ENCODE data around the gene MAOB. TPM values are rescaled to one million over a fixed set of nuclear protein-coding genes. Genes with fewer than 3 reads are reported as not detected.
"Not testable (repeated sequence)": the region's sequence is repeated elsewhere in the genome, so short reads cannot be mapped to it uniquely, and the experiment has no call there.

The MAOB gene
- not detected in 2 replicates for total RNA-seq (2012; rRNA removed)

- H3K36me3 ChIP-seq (ENCODE audit: insufficient read depth, low read length), result no peaks in the 10 kb centered on the region
- H3K9ac ChIP-seq (ENCODE audit: low read depth, low read length), result no peak within 1 kb of the TSS
- H3K9me3 ChIP-seq (replicated peaks; ENCODE audit: low read length), result no peaks in the 10 kb centered on the region
- H3K4me3 ChIP-seq (ENCODE audit: low read length), result peak within 1 kb of the TSS; percentile 50
- H3K4me1 ChIP-seq (ENCODE audit: control insufficient read depth, insufficient read depth, low read length), result no peaks in the 10 kb centered on the region
- H3K27me3 ChIP-seq (ENCODE audit: control insufficient read depth, insufficient read depth, low read length), result peaks cover 7% of the 10 kb centered on the region
- H3K4me2 ChIP-seq (ENCODE audit: low read length), result peak within 1 kb of the TSS; percentile 71
These were observed at the start of gene MAOB for GRCh38 chrX:43882294-43882681. TSS of gene MAOB (minus strand) at chrX:43882450. CDS start at chrX:43882299, 151 bp downstream.

DNA sequence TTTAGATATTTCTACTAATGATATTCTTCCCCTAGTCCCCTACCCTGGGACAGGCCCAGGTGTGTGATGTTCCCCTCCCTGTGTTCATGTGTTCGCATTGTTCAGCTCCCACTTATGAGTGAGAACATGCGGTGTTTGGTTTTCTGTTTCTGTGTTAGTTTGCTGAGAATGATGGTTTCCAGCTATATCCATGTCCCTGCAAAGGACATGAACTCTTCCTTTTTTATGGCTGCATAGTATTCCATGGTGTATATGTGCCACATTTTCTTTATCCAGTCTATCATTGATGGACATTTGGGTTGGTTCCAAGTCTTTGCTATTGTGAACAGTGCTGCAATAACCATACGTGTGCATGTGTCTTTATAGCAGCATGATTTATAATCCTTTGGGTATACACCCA is 39.8 kb upstream of the MAOB start:
- not testable (repeated sequence) for H3K4me1 ChIP-seq (ENCODE audit: control insufficient read depth, insufficient read depth, low read length); H3K9me3 ChIP-seq (replicated peaks; ENCODE audit: low read length); H3K4me2 ChIP-seq (ENCODE audit: low read length); H3K36me3 ChIP-seq (ENCODE audit: insufficient read depth, low read length); H3K4me3 ChIP-seq (ENCODE audit: low read length); H3K9ac ChIP-seq (ENCODE audit: low read depth, low read length)
- H3K27me3 ChIP-seq (ENCODE audit: control insufficient read depth, insufficient read depth, low read length), result peaks cover 13% of the 10 kb centered on the region

DNA sequence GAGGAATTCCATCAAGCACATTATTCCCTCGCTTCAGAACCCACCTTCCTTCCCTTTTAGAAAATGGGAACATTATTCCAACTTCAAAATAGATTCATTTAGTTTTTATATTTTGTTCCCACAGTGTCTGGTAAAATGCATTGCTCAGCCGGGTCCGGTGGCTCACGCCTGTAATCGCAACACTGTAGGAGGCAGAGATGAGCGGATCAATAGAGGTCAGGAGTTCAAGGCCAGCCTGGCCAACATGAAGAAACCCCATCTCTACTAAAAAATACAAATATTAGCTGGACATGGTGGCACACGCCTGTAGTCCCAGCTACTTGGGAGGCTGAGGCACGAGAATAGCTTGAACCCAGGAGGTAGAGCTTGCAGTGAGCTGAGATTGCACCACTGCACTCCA is 28.5 kb upstream of the MAOB start:
- not testable (repeated sequence) for H3K27me3 ChIP-seq (ENCODE audit: control insufficient read depth, insufficient read depth, low read length); H3K4me2 ChIP-seq (ENCODE audit: low read length); H3K36me3 ChIP-seq (ENCODE audit: insufficient read depth, low read length); H3K9ac ChIP-seq (ENCODE audit: low read depth, low read length); H3K4me1 ChIP-seq (ENCODE audit: control insufficient read depth, insufficient read depth, low read length); H3K4me3 ChIP-seq (ENCODE audit: low read length); H3K9me3 ChIP-seq (replicated peaks; ENCODE audit: low read length)

- Histone ChIP-seq H3K4me3 (ENCODE audit: low read length) (no peak overlapping the region), H3K4me1 (ENCODE audit: control insufficient read depth, insufficient read depth, low read length) (no peaks in the 10 kb centered on the region), H3K9me3 (replicated peaks; ENCODE audit: low read length) (no peaks in the 10 kb centered on the region), H3K36me3 (ENCODE audit: insufficient read depth, low read length) (no peaks in the 10 kb centered on the region), H3K27me3 (ENCODE audit: control insufficient read depth, insufficient read depth, low read length) (peaks cover 4% of the 10 kb centered on the region), H3K4me2 (ENCODE audit: low read length) (no peak overlapping the region), H3K9ac (ENCODE audit: low read depth, low read length) (no peak overlapping the region)
These were observed 27.8 kb upstream of the MAOB start for GRCh38 chrX:43910012-43910411.

- no peaks in the 10 kb centered on the region for H3K9me3 ChIP-seq (replicated peaks; ENCODE audit: low read length)
- peaks cover 4% of the 10 kb centered on the region for H3K27me3 ChIP-seq (ENCODE audit: control insufficient read depth, insufficient read depth, low read length)
- H3K36me3 ChIP-seq (ENCODE audit: insufficient read depth, low read length), result no peaks in the 10 kb centered on the region
- H3K4me3 ChIP-seq (ENCODE audit: low read length), result no peak overlapping the region
- H3K9ac ChIP-seq (ENCODE audit: low read depth, low read length), result no peak overlapping the region
- H3K4me2 ChIP-seq (ENCODE audit: low read length), result no peak overlapping the region
- no peaks in the 10 kb centered on the region for H3K4me1 ChIP-seq (ENCODE audit: control insufficient read depth, insufficient read depth, low read length)
These were observed 26.9 kb upstream of the MAOB start for GRCh38 chrX:43909141-43909540.

DNA sequence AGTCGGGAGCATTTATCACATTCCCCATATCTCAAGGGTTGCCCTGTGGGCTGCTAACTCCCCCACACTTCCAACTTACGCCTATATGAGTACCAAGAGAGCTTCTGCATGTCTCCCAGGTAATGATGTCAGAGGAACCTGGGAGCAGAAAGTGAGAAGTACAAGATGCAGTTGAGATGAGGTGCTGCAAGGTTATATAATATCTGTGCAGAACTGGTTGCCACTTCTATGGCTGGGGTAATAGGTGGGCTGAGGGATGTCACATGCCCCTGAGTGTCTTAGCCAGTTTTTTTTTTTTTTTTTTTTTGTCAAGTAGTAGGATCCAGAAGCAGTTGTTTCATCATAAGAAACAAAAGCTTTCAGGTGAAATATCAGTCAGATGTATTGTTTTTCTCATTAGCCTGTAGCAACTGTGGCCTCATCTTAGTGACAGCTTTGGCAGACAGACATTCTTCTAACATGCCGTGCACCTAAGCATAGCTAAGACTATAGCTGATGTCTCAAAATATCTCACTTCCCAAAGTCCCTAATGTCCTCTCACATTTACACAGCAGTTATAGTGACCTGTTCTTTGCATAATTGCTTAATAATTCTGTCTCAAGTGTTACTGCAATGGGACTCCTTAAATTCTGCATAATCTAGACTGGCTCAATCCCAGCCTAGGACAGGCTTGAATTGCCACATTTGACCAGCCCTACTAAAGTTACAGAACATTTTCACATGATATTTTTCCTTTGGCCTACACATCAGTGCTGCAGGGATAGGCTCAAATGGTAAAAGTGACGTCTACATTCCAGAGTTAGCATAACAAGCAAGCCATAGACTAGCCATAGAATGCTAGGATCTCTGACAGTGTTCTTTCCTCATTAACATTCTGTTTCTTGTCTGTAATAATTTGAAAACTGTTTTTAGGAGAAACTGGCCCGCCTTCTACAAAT is 17.9 kb upstream of the MAOB start:
- H3K4me1 ChIP-seq (ENCODE audit: control insufficient read depth, insufficient read depth, low read length), result no peaks in the 10 kb centered on the region
- no peak overlapping the region for H3K4me3 ChIP-seq (ENCODE audit: low read length)
- H3K9ac ChIP-seq (ENCODE audit: low read depth, low read length), result no peak overlapping the region
- no peak overlapping the region for H3K4me2 ChIP-seq (ENCODE audit: low read length)
- no peaks in the 10 kb centered on the region for H3K36me3 ChIP-seq (ENCODE audit: insufficient read depth, low read length)
- no peaks in the 10 kb centered on the region for H3K27me3 ChIP-seq (ENCODE audit: control insufficient read depth, insufficient read depth, low read length)
- H3K9me3 ChIP-seq (replicated peaks; ENCODE audit: low read length), result no peaks in the 10 kb centered on the region

DNA sequence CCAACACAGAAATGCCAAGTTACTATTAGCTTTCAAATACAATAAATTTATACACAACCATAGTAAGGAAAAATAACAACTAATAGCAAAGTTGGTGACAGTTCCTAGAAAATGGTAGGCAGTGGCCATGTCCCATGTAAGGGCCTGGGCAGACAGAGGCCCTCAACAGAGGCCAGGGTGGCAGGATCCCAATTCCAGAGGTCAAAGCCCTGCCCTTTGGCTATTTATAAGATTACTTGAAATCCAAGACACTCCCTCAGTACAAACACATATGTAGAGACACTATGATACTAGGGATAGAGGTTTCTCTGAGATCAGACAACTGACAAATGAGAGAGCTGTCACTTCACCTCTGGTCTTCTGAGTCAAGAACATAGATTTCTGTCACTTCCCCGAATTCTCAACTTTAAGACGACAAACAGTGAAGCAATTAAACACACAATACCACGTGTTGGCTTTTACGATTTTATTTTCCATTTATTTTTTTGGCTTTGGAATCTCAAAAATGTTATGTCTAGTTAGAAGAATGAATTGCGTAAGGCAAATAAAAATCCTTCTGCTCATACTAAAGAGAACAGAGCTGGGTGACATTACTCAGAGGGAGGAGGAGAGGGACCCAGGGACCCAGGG is 16.3 kb upstream of the MAOB start:
- H3K27me3 ChIP-seq (ENCODE audit: control insufficient read depth, insufficient read depth, low read length), result no peaks in the 10 kb centered on the region
- no peaks in the 10 kb centered on the region for H3K4me1 ChIP-seq (ENCODE audit: control insufficient read depth, insufficient read depth, low read length)
- no peaks in the 10 kb centered on the region for H3K9me3 ChIP-seq (replicated peaks; ENCODE audit: low read length)
- H3K36me3 ChIP-seq (ENCODE audit: insufficient read depth, low read length), result no peaks in the 10 kb centered on the region
- no peak overlapping the region for H3K4me3 ChIP-seq (ENCODE audit: low read length)
- H3K4me2 ChIP-seq (ENCODE audit: low read length), result no peak overlapping the region
- H3K9ac ChIP-seq (ENCODE audit: low read depth, low read length), result no peak overlapping the region

DNA sequence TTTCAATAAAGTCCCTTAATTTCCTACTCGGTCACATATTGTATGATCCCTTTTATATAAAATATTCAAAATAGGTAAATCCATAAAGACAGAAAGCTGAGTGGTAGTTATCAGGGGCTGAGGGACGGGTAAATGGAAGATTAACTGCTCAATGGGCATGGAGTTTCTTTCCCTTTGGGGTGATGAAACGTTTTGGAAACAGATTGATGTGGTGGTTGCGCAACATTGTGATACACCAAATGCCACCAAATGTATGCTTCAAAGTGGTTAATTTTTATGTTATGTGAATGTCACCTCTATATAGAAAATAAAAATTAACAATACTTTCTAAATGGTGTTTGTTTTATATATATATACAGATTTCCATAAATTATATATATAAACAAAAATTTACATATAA is 15.0 kb upstream of the MAOB start:
- H3K9ac ChIP-seq (ENCODE audit: low read depth, low read length), result no peak overlapping the region
- no peak overlapping the region for H3K4me2 ChIP-seq (ENCODE audit: low read length)
- H3K4me3 ChIP-seq (ENCODE audit: low read length), result no peak overlapping the region
- no peaks in the 10 kb centered on the region for H3K4me1 ChIP-seq (ENCODE audit: control insufficient read depth, insufficient read depth, low read length)
- H3K36me3 ChIP-seq (ENCODE audit: insufficient read depth, low read length), result no peaks in the 10 kb centered on the region
- no peaks in the 10 kb centered on the region for H3K9me3 ChIP-seq (replicated peaks; ENCODE audit: low read length)
- H3K27me3 ChIP-seq (ENCODE audit: control insufficient read depth, insufficient read depth, low read length), result no peaks in the 10 kb centered on the region

DNA sequence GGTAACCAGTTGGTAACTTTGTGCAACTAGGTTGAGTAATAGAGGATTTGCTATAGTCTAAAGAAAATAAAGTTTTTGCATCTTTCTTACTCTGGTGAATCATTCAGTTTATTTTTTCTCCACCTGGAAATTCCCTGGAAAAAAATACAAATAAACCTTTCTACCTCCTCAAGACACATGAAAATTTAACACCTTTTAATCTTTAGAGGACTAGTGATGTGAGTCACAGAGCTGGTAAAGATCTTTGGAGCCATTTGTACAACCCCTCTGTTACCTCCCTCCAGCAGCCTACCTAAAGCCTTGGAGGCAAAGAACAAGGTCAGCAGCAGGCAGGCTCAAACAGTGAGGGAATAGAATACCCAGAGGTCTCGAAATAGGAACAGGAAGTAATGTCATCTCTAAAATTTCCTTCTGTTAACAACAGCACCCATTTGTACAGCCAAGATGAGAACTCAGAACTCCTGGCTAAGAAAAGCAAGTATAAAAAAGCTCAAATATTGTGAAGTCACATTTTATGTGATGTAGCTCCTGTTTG is 10.2 kb upstream of the MAOB start:
- peaks cover 3% of the 10 kb centered on the region for H3K27me3 ChIP-seq (ENCODE audit: control insufficient read depth, insufficient read depth, low read length)
- no peaks in the 10 kb centered on the region for H3K36me3 ChIP-seq (ENCODE audit: insufficient read depth, low read length)
- no peaks in the 10 kb centered on the region for H3K4me1 ChIP-seq (ENCODE audit: control insufficient read depth, insufficient read depth, low read length)
- H3K9me3 ChIP-seq (replicated peaks; ENCODE audit: low read length), result no peaks in the 10 kb centered on the region
- no peak overlapping the region for H3K4me2 ChIP-seq (ENCODE audit: low read length)
- H3K4me3 ChIP-seq (ENCODE audit: low read length), result no peak overlapping the region
- no peak overlapping the region for H3K9ac ChIP-seq (ENCODE audit: low read depth, low read length)

GRCh38 chrX:43885617-43886016 is 3.4 kb upstream of the MAOB start:
- Histone ChIP-seq H3K36me3 (ENCODE audit: insufficient read depth, low read length) (no peaks in the 10 kb centered on the region), H3K9ac (ENCODE audit: low read depth, low read length) (no peak overlapping the region), H3K9me3 (replicated peaks; ENCODE audit: low read length) (no peaks in the 10 kb centered on the region), H3K4me1 (ENCODE audit: control insufficient read depth, insufficient read depth, low read length) (no peaks in the 10 kb centered on the region), H3K4me2 (ENCODE audit: low read length) (no peak overlapping the region), H3K27me3 (ENCODE audit: control insufficient read depth, insufficient read depth, low read length) (peaks cover 3% of the 10 kb centered on the region), H3K4me3 (ENCODE audit: low read length) (no peak overlapping the region)

DNA sequence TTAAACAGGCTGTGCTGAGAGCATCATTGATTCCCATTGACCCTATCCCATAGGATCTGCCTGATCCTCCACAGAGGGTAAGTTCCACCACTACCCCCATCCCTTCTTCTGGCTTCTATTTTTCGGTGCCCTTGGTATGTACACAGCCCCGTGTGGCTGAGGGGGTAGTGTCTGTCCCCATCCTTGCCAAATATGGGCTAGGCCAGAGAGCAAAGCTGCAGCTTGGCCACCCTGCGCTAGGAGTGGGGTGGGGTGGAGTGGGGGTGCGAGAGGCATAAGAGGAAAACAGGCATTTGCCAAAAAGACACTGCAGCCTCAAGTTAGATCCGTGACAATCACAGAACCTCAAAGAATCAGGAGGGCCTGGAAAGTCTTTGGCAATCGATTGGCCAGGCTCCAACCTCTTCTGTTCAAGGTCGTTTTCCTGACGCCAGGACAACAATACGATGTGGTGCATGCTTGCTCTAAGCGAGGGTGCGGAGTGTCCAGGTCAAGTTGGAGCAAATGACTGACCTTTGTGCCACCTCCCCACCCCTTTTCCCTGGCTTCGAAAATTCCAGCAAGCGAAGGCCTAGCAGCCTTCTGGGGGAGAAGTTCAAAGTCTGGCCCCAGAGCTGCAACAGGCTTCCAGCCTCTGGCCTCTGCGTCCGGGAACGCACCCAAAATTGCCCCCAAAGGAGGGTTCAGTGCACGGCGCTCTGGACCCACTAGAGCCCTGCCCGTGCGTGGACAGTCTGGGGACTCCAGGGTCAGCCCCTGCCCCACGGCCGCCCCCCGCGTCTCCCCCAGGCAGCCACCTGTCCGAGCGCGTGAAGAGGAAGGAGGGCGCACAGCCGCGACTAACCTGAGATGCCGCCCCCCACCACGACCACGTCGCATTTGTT is 598 bp downstream of the MAOB start:
- H3K4me2 ChIP-seq (ENCODE audit: low read length), result peak overlapping the region; percentile 71
- no peaks in the 10 kb centered on the region for H3K4me1 ChIP-seq (ENCODE audit: control insufficient read depth, insufficient read depth, low read length)
- H3K9me3 ChIP-seq (replicated peaks; ENCODE audit: low read length), result no peaks in the 10 kb centered on the region
- no peak overlapping the region for H3K9ac ChIP-seq (ENCODE audit: low read depth, low read length)
- peaks cover 7% of the 10 kb centered on the region for H3K27me3 ChIP-seq (ENCODE audit: control insufficient read depth, insufficient read depth, low read length)
- no peaks in the 10 kb centered on the region for H3K36me3 ChIP-seq (ENCODE audit: insufficient read depth, low read length)
- H3K4me3 ChIP-seq (ENCODE audit: low read length), result peak overlapping the region; percentile 50
